A673 (cell line): ENCODE data around the gene SORCS3. TPM values are rescaled to one million over a fixed set of nuclear protein-coding genes. Genes with fewer than 3 reads are reported as not detected.

Experiments used
- BruUV-seq: library from RNA; stranded (reverse); fragments of 400-500 nt; replicated peaks from 2 replicates; lab custom pipeline; 2021; lab: Mats Ljungman, UMichigan
- CTCF ChIA-PET: fragments of 300-600 bp; sonication (Branson Sonifier 250); formaldehyde crosslinking; loops from one replicate; lab custom pipeline; 2022; ENCODE audit warnings: antibody characterized with exemption; lab: Charles Lee
- POLR2A ChIA-PET: fragments of 300-600 bp; sonication (Branson Sonifier 250); formaldehyde crosslinking; loops from one replicate; lab custom pipeline; 2022; ENCODE audit warnings: antibody characterized with exemption; ENCODE audit not compliant: low non-redundant PET; lab: Charles Lee
- DNase-seq: peaks from one replicate; pipeline ENCODE4 v3.0.0-alpha.2; 2015; ENCODE audit warnings: low spot score
- H3K27ac ChIP-seq: fragments of 200-600 bp; sonication (generic); 2 replicates; pipeline ENCODE4 v1.5.1; 2016; ENCODE audit warnings: mixed run types, low read depth, mild to moderate bottlenecking, mixed read lengths, antibody characterized with exemption, low read length; ENCODE audit not compliant: poor library complexity, severe bottlenecking
- H3K27me3 ChIP-seq: fragments of 200-600 bp; sonication (generic); replicated peaks from 2 replicates; pipeline ENCODE4 v1.6.1; 2017; ENCODE audit warnings: mixed run types, low read depth, mild to moderate bottlenecking, mixed read lengths, antibody characterized with exemption, low read length; ENCODE audit not compliant: insufficient read depth, poor library complexity
- H3K36me3 ChIP-seq: fragments of 200-600 bp; sonication (generic); 2 replicates; pipeline ENCODE4 v1.6.1; 2016; ENCODE audit warnings: mixed run types, mild to moderate bottlenecking, mixed read lengths, antibody characterized with exemption, low read length; ENCODE audit not compliant: insufficient read depth, poor library complexity, severe bottlenecking
- H3K4me1 ChIP-seq: fragments of 200-600 bp; sonication (generic); 2 replicates; pipeline ENCODE4 v1.6.1; 2017; ENCODE audit warnings: mixed run types, mild to moderate bottlenecking, mixed read lengths, antibody characterized with exemption, low read length; ENCODE audit not compliant: insufficient read depth, poor library complexity, severe bottlenecking
- H3K4me3 ChIP-seq: fragments of 200-600 bp; sonication (generic); 2 replicates; pipeline ENCODE4 v1.5.1; 2016; ENCODE audit warnings: low read depth, mixed run types, mild to moderate bottlenecking, mixed read lengths, low read length; ENCODE audit not compliant: poor library complexity, severe bottlenecking
- H3K9me3 ChIP-seq: fragments of 200-600 bp; sonication (generic); 2 replicates; pipeline ENCODE4 v1.6.1; 2016; ENCODE audit warnings: mixed run types, low read depth, mild to moderate bottlenecking, mixed read lengths, antibody characterized with exemption, low read length; ENCODE audit not compliant: poor library complexity, severe bottlenecking
- CTCF ChIP-seq: fragments of 300-800, 200-600 bp; sonication (generic); conservative IDR thresholded peaks from 2 replicates; pipeline ENCODE4 v1.5.1; 2017; ENCODE audit warnings: low read depth, mild to moderate bottlenecking, antibody characterized with exemption, low read length, moderate library complexity, mixed read lengths
- EZH2 ChIP-seq: fragments of 200-600 bp; sonication (generic); IDR thresholded peaks from 2 replicates; pipeline ENCODE4 v1.6.1; 2017; ENCODE audit warnings: borderline replicate concordance, low read depth, mild to moderate bottlenecking, mixed read lengths, antibody characterized with exemption, low read length; ENCODE audit not compliant: poor library complexity, severe bottlenecking
- intact Hi-C: fragments of 100-400 bp; cut with micrococcal nuclease; formaldehyde crosslinking; loops from one replicate; pipeline ENCODE4 v1.10.0; 2022; ENCODE audit not compliant: unreplicated experiment
- total RNA-seq: library from RNA; stranded (reverse); gene quantifications from 2 replicates; pipeline ENCODE4 v1.2.3, GENCODE V29; 2021

The SORCS3 gene
- total RNA-seq, 1 experiment from 2014 or later: not detected

DNA sequence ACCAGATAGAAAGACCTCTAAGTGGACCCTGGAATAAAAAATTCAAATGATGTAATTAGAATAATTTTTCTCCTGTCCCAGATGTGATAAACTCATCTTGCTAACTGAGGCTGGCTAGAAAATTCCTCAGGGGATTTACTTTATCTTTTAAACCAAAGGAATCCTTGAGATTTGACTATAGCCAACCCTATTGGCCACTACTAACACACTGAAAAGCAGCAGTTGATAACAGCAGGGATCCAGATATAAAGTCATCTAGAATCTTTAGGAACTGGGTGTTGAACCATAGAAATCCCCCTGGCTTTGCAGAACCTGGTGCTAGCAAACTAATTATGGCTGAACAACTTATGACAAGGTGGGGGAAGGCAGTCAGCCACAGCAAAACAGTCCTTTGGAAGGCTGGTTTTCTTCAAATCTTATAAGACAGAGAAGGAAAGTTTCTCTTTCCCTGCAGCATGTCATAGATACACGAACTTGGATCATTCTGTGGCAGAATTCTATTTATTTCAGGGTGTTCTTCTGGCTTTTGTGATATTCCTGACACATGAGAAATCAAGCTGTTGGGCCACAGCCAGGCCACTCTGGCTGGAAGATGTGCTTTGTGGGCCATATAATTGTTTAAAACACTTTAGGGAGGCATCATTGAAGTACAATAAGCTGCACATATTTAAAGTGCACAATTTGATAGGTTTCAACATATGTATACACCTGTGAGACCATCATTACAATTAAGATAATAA, 643.6 kb downstream of the SORCS3 start:
- no TSS peak for BruUV-seq
- POLR2A ChIA-PET: no interaction called here

DNA sequence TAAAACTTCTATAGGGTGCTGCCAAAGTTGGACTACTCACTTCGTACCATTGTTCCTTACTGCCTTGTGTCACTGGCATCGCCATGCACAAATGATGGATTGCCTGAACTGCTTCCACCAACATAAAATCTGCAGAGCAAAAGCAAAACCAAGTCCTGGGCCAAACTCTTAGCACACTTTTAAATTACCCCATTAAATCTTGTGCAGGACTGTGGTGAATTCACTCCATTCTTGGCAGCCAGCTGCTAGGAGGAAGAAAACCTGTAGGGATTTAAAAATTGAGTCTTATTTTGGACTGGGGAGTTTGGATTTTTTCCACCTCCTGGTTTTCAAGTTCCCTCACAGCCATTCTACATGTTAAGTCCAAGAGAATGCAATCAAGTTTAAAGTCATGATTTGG, 646.9 kb downstream of the SORCS3 start:
- TF ChIP-seq CTCF: no peak
- TF ChIP-seq EZH2: no peak
- Histone ChIP-seq H3K4me1 (no peaks in the 10 kb centered on the region), H3K36me3 (no peaks in the 10 kb centered on the region), H3K9me3 (no peaks in the 10 kb centered on the region), H3K4me3 (no peak overlapping the region), H3K27me3 (peaks cover 53% of the 10 kb centered on the region), H3K27ac (no peak overlapping the region)
- CTCF ChIA-PET: no interaction called here
- BruUV-seq: no TSS peak
- intact Hi-C loops: no loop called here
- no peak for DNase-seq
- POLR2A ChIA-PET: no interaction called here

More for the DNA sequence above, 643.6 kb downstream of the SORCS3 start:
- H3K36me3 ChIP-seq: no peaks in the 10 kb centered on the region
- H3K4me3 ChIP-seq: no peak overlapping the region
- DNase-seq: no peak
- CTCF ChIA-PET: no interaction called here
- no peaks in the 10 kb centered on the region for H3K9me3 ChIP-seq
- no peak overlapping the region for H3K27ac ChIP-seq
- H3K4me1 ChIP-seq: no peaks in the 10 kb centered on the region
- H3K27me3 ChIP-seq: peaks cover 44% of the 10 kb centered on the region
- TF ChIP-seq CTCF: no peak
- TF ChIP-seq EZH2: no peak
- intact Hi-C loops: no loop called here

- Histone ChIP-seq H3K9me3 (no peaks in the 10 kb centered on the region), H3K36me3 (no peaks in the 10 kb centered on the region), H3K27ac (no peak overlapping the region), H3K27me3 (peaks cover 51% of the 10 kb centered on the region), H3K4me3 (no peak overlapping the region), H3K4me1 (no peaks in the 10 kb centered on the region)
- ChIA-PET CTCF (no interaction called here), POLR2A (no interaction called here)
- intact Hi-C loops: no loop called here
- no peak for DNase-seq
- no TSS peak for BruUV-seq
- TF ChIP-seq EZH2 (no peak), CTCF (no peak)
Observed at GRCh38 chr10:105288613-105289012, 647.5 kb downstream of the SORCS3 start.
